Left colon (tissue), 2 donors: ENCODE data around the gene ACRBP. TPM values are rescaled to one million over a fixed set of nuclear protein-coding genes. Genes with fewer than 3 reads are reported as not detected.
A peak's percentile ranks its signal among the peaks of the same experiment; 100 is the strongest.

Experiments
- ATAC-seq: fragments of 200-7000 bp; cut with Tn5 transposase; one replicate; pipeline ENCODE4 v1.9.1; 2020; ENCODE audit warnings: mild to moderate bottlenecking, moderate library complexity
- DNase-seq, 2 donors: peaks; one replicate each; pipeline ENCODE4 v3.0.0-alpha.2; 2020
- intact Hi-C, 2 donors: fragments of 100-400 bp; cut with DNase I in 1 of 2; cut with micrococcal nuclease in 1 of 2; formaldehyde crosslinking; loops; one replicate each; pipeline versions ENCODE4 v1.11.2 to v1.14.0; 2022; cut with DNase I, micrococcal nuclease
- total RNA-seq, 2 donors: library from RNA; stranded (reverse); fragmentation: NEBNext Ultra II Directional; extraction: Animal tissue kit (Norgen Biotek cat#: 25700); gene quantifications; one replicate each; pipeline ENCODE4 v1.2.1, GENCODE V29; 2021
- donor health status: DM: no; HTN: no; CAD: no.
- donor health status: DM: yes; HTN: yes; CAD: no.

Gene ACRBP
- total RNA-seq, 2 donors from 2014 or later, result 2.9 to 3.4 TPM

GRCh38 chr12:6653342-6653741 lies 6.1 kb upstream of the ACRBP start:
- ATAC-seq (no peak), DNase-seq (no peak)
- intact Hi-C loops, result no loop called here

GRCh38 chr12:6652391-6652790 lies 5.2 kb upstream of the ACRBP start:
- ATAC-seq (no peak), DNase-seq (no peak)
- intact Hi-C loops, result no loop called here

- intact Hi-C loops, result no loop called here
- DNase-seq, result no peak
- no peak for ATAC-seq
These were observed 3.6 kb upstream of the ACRBP start for GRCh38 chr12:6650832-6651231.

- no peak for DNase-seq
- peak; percentile 44 for ATAC-seq
- intact Hi-C loops, result no loop called here
These were observed 753 bp downstream of the ACRBP start for GRCh38 chr12:6646276-6647082.

GRCh38 chr12:6644903-6645302 lies 2.3 kb downstream of the ACRBP start:
- ATAC-seq (peak; percentile 46), DNase-seq (peak in 1 of 2 donors; percentile 59)
- intact Hi-C loops, result no loop called here

GRCh38 chr12:6644257-6644596 lies 3.0 kb downstream of the ACRBP start:
- intact Hi-C loops, result no loop called here
- no peak for ATAC-seq
- DNase-seq, result no peak

GRCh38 chr12:6643569-6644256 lies 3.5 kb downstream of the ACRBP start:
- DNase-seq (no peak), ATAC-seq (no peak)
- intact Hi-C loops, result no loop called here

- ATAC-seq (no peak), DNase-seq (no peak)
- intact Hi-C loops, result no loop called here
These were observed 6.1 kb downstream of the ACRBP start for GRCh38 chr12:6641131-6641530.

- ATAC-seq (no peak), DNase-seq (no peak)
- intact Hi-C loops, result no loop called here
These were observed 6.7 kb downstream of the ACRBP start for GRCh38 chr12:6640497-6640896.

GRCh38 chr12:6639151-6639801 lies 8.0 kb downstream of the ACRBP start:
- DNase-seq, result no peak
- ATAC-seq, result no peak
- intact Hi-C loops, result no loop called here

- intact Hi-C loops, result no loop called here
- ATAC-seq (no peak), DNase-seq (no peak)
These were observed 8.9 kb downstream of the ACRBP start for GRCh38 chr12:6638305-6638704.

GRCh38 chr12:6635856-6636531 lies 11.2 kb downstream of the ACRBP start, which contains the start of gene LPAR5:
TSS of gene LPAR5 (minus strand) at chr12:6635959. CDS start at chr12:6621248, 14,711 bp downstream.
- ATAC-seq (peak; percentile 86), DNase-seq (peak; percentile 90 to 94)
- intact Hi-C loops, result no loop called here

- ATAC-seq, result peak; percentile 12
These were observed 11.8 kb downstream of the ACRBP start for GRCh38 chr12:6635375-6635855.

GRCh38 chr12:6632026-6632983 lies 14.9 kb downstream of the ACRBP start:
- DNase-seq, result peak; percentile 54 to 59
- intact Hi-C loops, result no loop called here
- peak; percentile 6 for ATAC-seq

More at GRCh38 chr12:6635375-6635855, 11.8 kb downstream of the ACRBP start:
- DNase-seq, result peak in 1 of 2 donors; percentile 38
- intact Hi-C loops, result no loop called here

GRCh38 chr12:6631549-6631961 lies 15.7 kb downstream of the ACRBP start:
- peak; percentile 83 to 87 for DNase-seq
- ATAC-seq, result peak; percentile 79
- intact Hi-C loops, result no loop called here

GRCh38 chr12:6630736-6631135 lies 16.5 kb downstream of the ACRBP start:
- ATAC-seq (no peak), DNase-seq (peak in 1 of 2 donors; percentile 39)
- intact Hi-C loops, result no loop called here

GRCh38 chr12:6627616-6628015 lies 19.6 kb downstream of the ACRBP start:
- intact Hi-C loops, result no loop called here
- DNase-seq (no peak), ATAC-seq (no peak)

GRCh38 chr12:6626654-6627283 lies 20.5 kb downstream of the ACRBP start:
- ATAC-seq (no peak), DNase-seq (no peak)
- intact Hi-C loops, result no loop called here
